ENCODE measurements around the gene PRELID3B. TPM values are rescaled to one million over a fixed set of nuclear protein-coding genes. Genes with fewer than 3 reads are reported as not detected.
A peak's percentile ranks its signal among the peaks of the same experiment; 100 is the strongest.

PRELID3B gene
- total and polyA plus RNA-seq, 2 of the 13 experiments (the other 11 are each of a cell fraction or from before 2014, with no cell fraction given): 23.3 to 42.6 TPM

DNA sequence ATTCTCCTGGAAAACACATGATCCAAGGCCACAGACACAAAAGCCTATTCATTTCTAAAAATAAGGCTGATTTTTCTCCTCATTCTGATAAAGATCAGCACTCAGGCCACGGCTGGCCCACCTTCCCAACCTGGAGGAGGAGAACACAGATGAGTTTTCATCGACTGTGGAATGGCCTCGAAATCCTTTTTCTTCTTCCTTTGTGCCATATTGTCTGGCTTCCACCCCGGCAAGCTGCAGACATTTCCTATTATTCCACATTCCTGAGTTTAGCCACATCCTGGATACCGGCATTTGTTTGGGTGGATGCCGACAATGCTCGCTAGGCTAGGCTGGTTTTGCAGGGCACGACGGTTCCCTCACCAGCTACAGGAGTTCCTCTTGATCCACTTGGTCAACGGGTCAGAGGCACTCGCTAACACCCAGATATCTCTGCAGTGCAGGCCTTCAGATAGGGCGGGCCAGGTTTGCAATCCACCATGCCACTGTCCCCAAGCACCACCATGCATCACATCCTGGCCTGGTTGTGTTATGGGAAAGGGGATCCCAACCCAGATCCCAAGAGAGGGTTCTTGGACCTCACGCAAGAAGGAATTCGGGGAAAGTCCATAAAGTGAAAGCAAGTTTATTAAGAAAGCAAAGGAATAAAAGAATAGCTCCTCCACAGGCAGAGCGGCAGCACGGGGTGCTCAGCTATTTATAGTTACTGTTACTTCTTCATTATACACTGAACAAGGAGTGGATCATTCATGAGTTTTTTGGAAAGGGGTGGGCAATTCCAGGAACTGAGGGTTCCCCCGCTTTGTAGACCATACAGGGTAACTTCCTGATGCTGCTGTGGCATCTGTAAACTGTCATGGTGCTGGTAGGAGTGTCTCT lies 31.4 kb downstream of the PRELID3B start (continued):
- TF ChIP-seq, protein P1, sequence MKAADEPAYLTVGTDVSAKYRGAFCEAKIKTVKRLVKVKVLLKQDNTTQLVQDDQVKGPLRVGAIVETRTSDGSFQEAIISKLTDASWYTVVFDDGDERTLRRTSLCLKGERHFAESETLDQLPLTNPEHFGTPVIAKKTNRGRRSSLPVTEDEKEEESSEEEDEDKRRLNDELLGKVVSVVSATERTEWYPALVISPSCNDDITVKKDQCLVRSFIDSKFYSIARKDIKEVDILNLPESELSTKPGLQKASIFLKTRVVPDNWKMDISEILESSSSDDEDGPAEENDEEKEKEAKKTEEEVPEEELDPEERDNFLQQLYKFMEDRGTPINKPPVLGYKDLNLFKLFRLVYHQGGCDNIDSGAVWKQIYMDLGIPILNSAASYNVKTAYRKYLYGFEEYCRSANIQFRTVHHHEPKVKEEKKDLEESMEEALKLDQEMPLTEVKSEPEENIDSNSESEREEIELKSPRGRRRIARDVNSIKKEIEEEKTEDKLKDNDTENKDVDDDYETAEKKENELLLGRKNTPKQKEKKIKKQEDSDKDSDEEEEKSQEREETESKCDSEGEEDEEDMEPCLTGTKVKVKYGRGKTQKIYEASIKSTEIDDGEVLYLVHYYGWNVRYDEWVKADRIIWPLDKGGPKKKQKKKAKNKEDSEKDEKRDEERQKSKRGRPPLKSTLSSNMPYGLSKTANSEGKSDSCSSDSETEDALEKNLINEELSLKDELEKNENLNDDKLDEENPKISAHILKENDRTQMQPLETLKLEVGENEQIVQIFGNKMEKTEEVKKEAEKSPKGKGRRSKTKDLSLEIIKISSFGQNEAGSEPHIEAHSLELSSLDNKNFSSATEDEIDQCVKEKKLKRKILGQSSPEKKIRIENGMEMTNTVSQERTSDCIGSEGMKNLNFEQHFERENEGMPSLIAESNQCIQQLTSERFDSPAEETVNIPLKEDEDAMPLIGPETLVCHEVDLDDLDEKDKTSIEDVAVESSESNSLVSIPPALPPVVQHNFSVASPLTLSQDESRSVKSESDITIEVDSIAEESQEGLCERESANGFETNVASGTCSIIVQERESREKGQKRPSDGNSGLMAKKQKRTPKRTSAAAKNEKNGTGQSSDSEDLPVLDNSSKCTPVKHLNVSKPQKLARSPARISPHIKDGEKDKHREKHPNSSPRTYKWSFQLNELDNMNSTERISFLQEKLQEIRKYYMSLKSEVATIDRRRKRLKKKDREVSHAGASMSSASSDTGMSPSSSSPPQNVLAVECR (CRISPR knock-in tag; IDR thresholded peaks at IDR 0.05; ENCODE audit: borderline replicate concordance): no peak
- TF ChIP-seq, protein P2, sequence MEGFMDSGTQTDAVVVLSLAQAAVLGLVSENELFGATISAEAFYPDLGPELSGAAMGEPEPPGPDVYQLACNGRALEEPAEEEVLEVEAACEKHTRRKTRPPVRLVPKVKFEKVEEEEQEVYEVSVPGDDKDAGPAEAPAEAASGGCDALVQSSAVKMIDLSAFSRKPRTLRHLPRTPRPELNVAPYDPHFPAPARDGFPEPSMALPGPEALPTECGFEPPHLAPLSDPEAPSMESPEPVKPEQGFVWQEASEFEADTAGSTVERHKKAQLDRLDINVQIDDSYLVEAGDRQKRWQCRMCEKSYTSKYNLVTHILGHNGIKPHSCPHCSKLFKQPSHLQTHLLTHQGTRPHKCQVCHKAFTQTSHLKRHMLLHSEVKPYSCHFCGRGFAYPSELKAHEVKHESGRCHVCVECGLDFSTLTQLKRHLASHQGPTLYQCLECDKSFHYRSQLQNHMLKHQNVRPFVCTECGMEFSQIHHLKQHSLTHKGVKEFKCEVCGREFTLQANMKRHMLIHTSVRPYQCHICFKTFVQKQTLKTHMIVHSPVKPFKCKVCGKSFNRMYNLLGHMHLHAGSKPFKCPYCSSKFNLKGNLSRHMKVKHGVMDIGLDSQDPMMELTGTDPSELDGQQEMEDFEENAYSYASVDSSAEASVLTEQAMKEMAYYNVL (CRISPR knock-in tag; IDR thresholded peaks at IDR 0.05; ENCODE audit: borderline replicate concordance): peak; percentile 22; the same call in 1 of the 2 replicates
- no peak for TF ChIP-seq TCF7L2 (IDR thresholded peaks at IDR 0.05; ENCODE audit: low read depth, low read length)
- TF ChIP-seq ZNF724P (CRISPR knock-in tag; IDR thresholded peaks at IDR 0.05; ENCODE audit: borderline replicate concordance): no peak
- TF ChIP-seq RORA (CRISPR knock-in tag; IDR thresholded peaks at IDR 0.05): no peak
- no peak for TF ChIP-seq ZFP90 (CRISPR knock-in tag; IDR thresholded peaks at IDR 0.05; ENCODE audit: borderline replicate concordance)
- no peak for TF ChIP-seq ZNF230 (CRISPR knock-in tag; IDR thresholded peaks at IDR 0.05)
- TF ChIP-seq SAFB2 (CRISPR knock-in tag; IDR thresholded peaks at IDR 0.05; ENCODE audit: borderline replicate concordance, low read depth): no peak
- no peak for TF ChIP-seq PPARG (CRISPR knock-in tag; conservative IDR thresholded peaks at IDR 0.05)
- TF ChIP-seq, protein P3, sequence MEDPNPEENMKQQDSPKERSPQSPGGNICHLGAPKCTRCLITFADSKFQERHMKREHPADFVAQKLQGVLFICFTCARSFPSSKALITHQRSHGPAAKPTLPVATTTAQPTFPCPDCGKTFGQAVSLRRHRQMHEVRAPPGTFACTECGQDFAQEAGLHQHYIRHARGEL (CRISPR knock-in tag; IDR thresholded peaks at IDR 0.05): no peak
- TF ChIP-seq, protein P4, sequence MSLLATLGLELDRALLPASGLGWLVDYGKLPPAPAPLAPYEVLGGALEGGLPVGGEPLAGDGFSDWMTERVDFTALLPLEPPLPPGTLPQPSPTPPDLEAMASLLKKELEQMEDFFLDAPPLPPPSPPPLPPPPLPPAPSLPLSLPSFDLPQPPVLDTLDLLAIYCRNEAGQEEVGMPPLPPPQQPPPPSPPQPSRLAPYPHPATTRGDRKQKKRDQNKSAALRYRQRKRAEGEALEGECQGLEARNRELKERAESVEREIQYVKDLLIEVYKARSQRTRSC (CRISPR knock-in tag; IDR thresholded peaks at IDR 0.05; ENCODE audit: low read depth): no peak
- TF ChIP-seq, protein P5, sequence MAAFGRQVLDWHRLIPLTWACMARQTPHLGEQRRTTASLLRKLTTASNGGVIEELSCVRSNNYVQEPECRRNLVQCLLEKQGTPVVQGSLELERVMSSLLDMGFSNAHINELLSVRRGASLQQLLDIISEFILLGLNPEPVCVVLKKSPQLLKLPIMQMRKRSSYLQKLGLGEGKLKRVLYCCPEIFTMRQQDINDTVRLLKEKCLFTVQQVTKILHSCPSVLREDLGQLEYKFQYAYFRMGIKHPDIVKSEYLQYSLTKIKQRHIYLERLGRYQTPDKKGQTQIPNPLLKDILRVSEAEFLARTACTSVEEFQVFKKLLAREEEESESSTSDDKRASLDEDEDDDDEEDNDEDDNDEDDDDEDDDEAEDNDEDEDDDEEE (CRISPR knock-in tag; IDR thresholded peaks at IDR 0.05): no peak
- TF ChIP-seq ZNF720 (CRISPR knock-in tag; IDR thresholded peaks at IDR 0.05): 0 out of 2 replicates have a peak, but pooled peaks have one; percentile 3
- no peak for TF ChIP-seq NR3C1 (CRISPR knock-in tag; IDR thresholded peaks at IDR 0.05)
- no peak for TF ChIP-seq ZFP36 (IDR thresholded peaks at IDR 0.05; ENCODE audit: borderline replicate concordance, low read depth, low read length, partially characterized antibody)
- TF ChIP-seq, protein P6, sequence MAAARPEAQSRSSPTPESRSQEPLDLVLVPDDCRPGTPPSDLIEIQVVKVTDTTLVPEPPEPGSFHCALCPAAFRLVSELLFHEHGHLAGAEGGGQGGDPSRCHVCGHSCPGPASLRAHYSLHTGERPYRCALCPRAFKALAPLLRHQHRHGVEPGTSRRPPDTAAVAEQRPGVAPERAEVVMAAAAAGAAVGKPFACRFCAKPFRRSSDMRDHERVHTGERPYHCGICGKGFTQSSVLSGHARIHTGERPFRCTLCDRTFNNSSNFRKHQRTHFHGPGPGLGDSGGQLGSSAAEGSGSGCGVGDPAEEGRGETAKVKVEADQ (CRISPR knock-in tag; IDR thresholded peaks at IDR 0.05; ENCODE audit: borderline replicate concordance): no peak
- no peak for TF ChIP-seq SRF (IDR thresholded peaks at IDR 0.05; ENCODE audit: low read depth, low read length)
- no peak for TF ChIP-seq REL (CRISPR knock-in tag; conservative IDR thresholded peaks at IDR 0.05)

Measured in HepG2 (cell line).